GM23338 (cell line): ENCODE measurements around the gene RNF13. TPM values are rescaled to one million over a fixed set of nuclear protein-coding genes. Genes with fewer than 3 reads are reported as not detected.

ENCODE experiments used
- ATAC-seq: fragments of 200-7000 bp; cut with Tn5 transposase; 3 replicates; pipeline ENCODE4 v1.9.1; 2020
- DNase-seq: peaks from one replicate; pipeline ENCODE4 v3.0.0-alpha.2; 2015; ENCODE audit warnings: low spot score
- H2AFZ ChIP-seq: fragments of 200-600 bp; sonication (generic); 2 replicates; pipeline ENCODE4 v1.8.0; 2016; ENCODE audit warnings: antibody characterized with exemption, mild to moderate bottlenecking, moderate library complexity
- H3F3A ChIP-seq: fragments of 200-600 bp; sonication (generic); replicated peaks from 2 replicates; pipeline ENCODE4 v1.8.0; 2017; ENCODE audit warnings: antibody characterized with exemption, mixed run types, low read depth
- H3K27ac ChIP-seq: fragments of 200-600 bp; sonication (generic); 2 replicates; pipeline ENCODE4 v1.6.1; 2016; ENCODE audit warnings: low read depth
- H3K27me3 ChIP-seq: fragments of 200-600 bp; sonication (generic); 2 replicates; pipeline ENCODE4 v1.8.0; 2016; ENCODE audit warnings: mild to moderate bottlenecking, mixed run types, moderate library complexity; ENCODE audit not compliant: insufficient read depth
- H3K36me3 ChIP-seq: fragments of 200-600 bp; sonication (generic); 2 replicates; pipeline ENCODE4 v1.8.0; 2016; ENCODE audit warnings: mild to moderate bottlenecking; ENCODE audit not compliant: insufficient read depth
- H3K4me1 ChIP-seq: fragments of 200-600 bp; sonication (generic); 2 replicates; pipeline ENCODE4 v1.8.0; 2016; ENCODE audit warnings: mild to moderate bottlenecking, moderate library complexity; ENCODE audit not compliant: insufficient read depth
- H3K4me2 ChIP-seq: fragments of 200-600 bp; sonication (generic); 2 replicates; pipeline ENCODE4 v1.7.1; 2017; ENCODE audit warnings: mixed run types
- H3K4me3 ChIP-seq: fragments of 200-600 bp; sonication (generic); 2 replicates; pipeline ENCODE4 v1.6.1; 2016; ENCODE audit warnings: mixed run types
- H3K79me2 ChIP-seq: fragments of 200-600 bp; sonication (generic); replicated peaks from 2 replicates; pipeline ENCODE4 v1.8.0; 2017; ENCODE audit warnings: mild to moderate bottlenecking; ENCODE audit not compliant: insufficient read depth
- H3K9me2 ChIP-seq: fragments of 200-600 bp; sonication (generic); 2 replicates; pipeline ENCODE4 v1.8.0; 2017; ENCODE audit not compliant: insufficient read depth
- H4K20me1 ChIP-seq: fragments of 200-600 bp; sonication (generic); replicated peaks from 2 replicates; pipeline ENCODE4 v1.8.0; 2017; ENCODE audit warnings: mild to moderate bottlenecking; ENCODE audit not compliant: insufficient read depth
- H3K27ac Mint-ChIP-seq: 2 replicates; pipeline ENCODE4 v1.8.0; 2020; ENCODE audit warnings: inconsistent platforms, mild to moderate bottlenecking, moderate library complexity, mixed read lengths
- H3K27me3 Mint-ChIP-seq: 3 replicates; pipeline ENCODE4 v1.8.0; 2022; ENCODE audit warnings: low read depth, mild to moderate bottlenecking, moderate library complexity, mixed read lengths, inconsistent platforms; ENCODE audit not compliant: insufficient read depth, poor library complexity
- H3K36me3 Mint-ChIP-seq: 3 replicates; pipeline ENCODE4 v1.8.0; 2021; ENCODE audit warnings: low read depth, mild to moderate bottlenecking, inconsistent platforms, moderate library complexity, mixed read lengths
- H3K4me1 Mint-ChIP-seq: 3 replicates; pipeline ENCODE4 v1.8.0; 2020; ENCODE audit warnings: mild to moderate bottlenecking, inconsistent platforms, mixed read lengths
- H3K4me3 Mint-ChIP-seq: 3 replicates; pipeline ENCODE4 v1.8.0; 2021; ENCODE audit warnings: moderate library complexity, mild to moderate bottlenecking, inconsistent platforms, mixed read lengths
- H3K9me3 Mint-ChIP-seq: 3 replicates; pipeline ENCODE4 v1.8.0; 2020; ENCODE audit warnings: moderate library complexity, mild to moderate bottlenecking, inconsistent platforms, mixed read lengths
- CREB1 ChIP-seq: fragments of 250-450 bp; sonication (Bioruptor Pico); IDR thresholded peaks from 2 replicates; pipeline ENCODE4 v1.5.0; 2020; ENCODE audit warnings: low read depth, mild to moderate bottlenecking, moderate library complexity
- EZH2 ChIP-seq: fragments of 200-600 bp; sonication (generic); IDR thresholded peaks from one replicate; pipeline ENCODE4 v1.8.0; 2017; ENCODE audit warnings: antibody characterized with exemption, mild to moderate bottlenecking, low read depth; ENCODE audit not compliant: unreplicated experiment
- EZH2phosphoT487 ChIP-seq: fragments of 200-600 bp; sonication (generic); IDR thresholded peaks from one replicate; pipeline ENCODE4 v1.8.1; 2018; ENCODE audit warnings: antibody characterized with exemption; ENCODE audit not compliant: unreplicated experiment
- JUNB ChIP-seq: IDR thresholded peaks from one replicate; pipeline ENCODE4 v1.6.1; 2016; ENCODE audit warnings: antibody characterized with exemption; ENCODE audit not compliant: unreplicated experiment
- NANOG ChIP-seq: IDR thresholded peaks from 2 replicates; pipeline ENCODE4 v1.6.1; 2016; ENCODE audit warnings: antibody characterized with exemption, borderline replicate concordance
- POLR2AphosphoS5 ChIP-seq: IDR thresholded peaks from 2 replicates; pipeline ENCODE4 v1.6.1; 2016; ENCODE audit warnings: antibody characterized with exemption, low read depth
- STAT1 ChIP-seq: IDR thresholded peaks from one replicate; pipeline ENCODE4 v1.6.1; 2016; ENCODE audit warnings: antibody characterized with exemption; ENCODE audit not compliant: unreplicated experiment
- ZNF114 ChIP-seq: fragments of 250-450 bp; sonication (Bioruptor Pico); IDR thresholded peaks from 2 replicates; pipeline ENCODE4 v1.5.0; 2020; ENCODE audit warnings: mild to moderate bottlenecking, moderate library complexity
- ZNF331 ChIP-seq: fragments of 250-450 bp; sonication (Bioruptor Pico); IDR thresholded peaks from 2 replicates; pipeline ENCODE4 v1.5.0; 2020; ENCODE audit warnings: low read depth, mild to moderate bottlenecking, moderate library complexity
- ZNF462 ChIP-seq: fragments of 250-450 bp; sonication (Bioruptor Pico); IDR thresholded peaks from 2 replicates; pipeline ENCODE4 v1.5.0; 2020; ENCODE audit warnings: mild to moderate bottlenecking, moderate library complexity
- polyA plus RNA-seq: library from polyadenylated mRNA; unstranded; fragments of >200 nt; fragmentation: Nextera tagmentation; extraction: Ambion mirVana; gene quantifications from 2 replicates; pipeline ENCODE4 v1.2.1, GENCODE V29; 2016
- total RNA-seq: library from RNA; depleted of rRNA; stranded (reverse); fragments of >200 nt; shearing (Covaris generic); gene quantifications from 2 replicates; pipeline ENCODE4 v1.2.3, GENCODE V29; 2014
- TF ChIP-seq, protein P1 (sequence below), 2 experiments: fragments of 200-600 bp in 1 of 2; sonication (generic) in 1 of 2; conservative IDR thresholded peaks; 2 replicates each; pipeline versions ENCODE4 v1.5.1 to v1.6.1; 2016 to 2017; ENCODE audit warnings: antibody characterized with exemption in 2 of 2, low read depth in 2 of 2, mild to moderate bottlenecking in 2 of 2, moderate library complexity in 1 of 2
- TF ChIP-seq, protein P2 (sequence below): IDR thresholded peaks from 2 replicates; pipeline ENCODE4 v1.6.1; 2016; ENCODE audit warnings: antibody characterized with exemption

RNF13 gene
- total and polyA plus RNA-seq, 2 experiments from 2014 or later: 46.3 to 101 TPM

GRCh38 chr3:149892371-149892770 lies 79.4 kb downstream of the RNF13 start:
- no peak overlapping the region for H3K4me3 Mint-ChIP-seq
- no peaks in the 10 kb centered on the region; the same call in 2 of the 3 replicates for H3K36me3 Mint-ChIP-seq
- no peak for ATAC-seq
- Histone ChIP-seq H3F3A (no peaks in the 10 kb centered on the region), H3K9me2 (no peaks in the 10 kb centered on the region), H3K4me2 (no peak overlapping the region), H3K4me3 (no peak overlapping the region), H4K20me1 (no peaks in the 10 kb centered on the region), H2AFZ (no peak overlapping the region), H3K4me1 (no peaks in the 10 kb centered on the region), H3K27ac (no peak overlapping the region), H3K36me3 (no peaks in the 10 kb centered on the region), H3K27me3 (no peaks in the 10 kb centered on the region), H3K79me2 (no peaks in the 10 kb centered on the region; the same call in 1 of the 2 replicates)
- DNase-seq: no peak
- H3K27me3 Mint-ChIP-seq: no peaks in the 10 kb centered on the region
- no peak overlapping the region for H3K27ac Mint-ChIP-seq
- H3K4me1 Mint-ChIP-seq: peaks cover 3% of the 10 kb centered on the region; the same call in 1 of the 3 replicates
- H3K9me3 Mint-ChIP-seq: no peaks in the 10 kb centered on the region
- no peak for TF ChIP-seq NANOG
- TF ChIP-seq STAT1: no peak
- no peak for TF ChIP-seq ZNF331 (CRISPR knock-in tag)
- TF ChIP-seq EZH2: no peak

DNA sequence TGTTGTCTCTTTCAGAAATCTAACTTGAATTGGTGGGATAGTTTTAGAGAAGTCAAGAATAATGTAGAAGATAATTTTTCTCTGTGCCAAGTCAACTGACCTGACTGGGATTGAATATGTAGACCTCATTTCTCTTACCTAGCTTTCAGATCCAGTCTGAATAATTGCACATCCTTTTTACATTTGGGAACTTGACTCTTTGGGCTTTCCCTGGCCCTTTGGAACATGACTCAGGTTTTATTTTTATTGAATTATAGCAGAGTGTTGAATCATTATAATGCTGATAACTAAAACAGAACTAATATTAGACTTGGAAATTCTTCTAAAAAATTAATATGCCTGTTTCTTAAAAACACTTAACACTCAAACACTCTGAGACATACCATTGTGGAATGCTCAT lies 81.2 kb downstream of the RNF13 start:
- Histone ChIP-seq H2AFZ (no peak overlapping the region), H3K4me3 (no peak overlapping the region), H3K36me3 (no peaks in the 10 kb centered on the region), H4K20me1 (no peaks in the 10 kb centered on the region), H3K4me2 (no peak overlapping the region), H3K79me2 (no peaks in the 10 kb centered on the region; the same call in 1 of the 2 replicates), H3K27me3 (no peaks in the 10 kb centered on the region), H3K4me1 (no peaks in the 10 kb centered on the region), H3F3A (no peaks in the 10 kb centered on the region), H3K27ac (no peak overlapping the region), H3K9me2 (no peaks in the 10 kb centered on the region)
- no peak overlapping the region for H3K27ac Mint-ChIP-seq
- H3K36me3 Mint-ChIP-seq: no peaks in the 10 kb centered on the region; the same call in 2 of the 3 replicates
- H3K9me3 Mint-ChIP-seq: no peaks in the 10 kb centered on the region
- H3K4me1 Mint-ChIP-seq: peaks cover 3% of the 10 kb centered on the region; the same call in 1 of the 3 replicates
- H3K4me3 Mint-ChIP-seq: no peak overlapping the region
- H3K27me3 Mint-ChIP-seq: no peaks in the 10 kb centered on the region
- no peak for ATAC-seq
- DNase-seq: no peak
- TF ChIP-seq, protein P1, sequence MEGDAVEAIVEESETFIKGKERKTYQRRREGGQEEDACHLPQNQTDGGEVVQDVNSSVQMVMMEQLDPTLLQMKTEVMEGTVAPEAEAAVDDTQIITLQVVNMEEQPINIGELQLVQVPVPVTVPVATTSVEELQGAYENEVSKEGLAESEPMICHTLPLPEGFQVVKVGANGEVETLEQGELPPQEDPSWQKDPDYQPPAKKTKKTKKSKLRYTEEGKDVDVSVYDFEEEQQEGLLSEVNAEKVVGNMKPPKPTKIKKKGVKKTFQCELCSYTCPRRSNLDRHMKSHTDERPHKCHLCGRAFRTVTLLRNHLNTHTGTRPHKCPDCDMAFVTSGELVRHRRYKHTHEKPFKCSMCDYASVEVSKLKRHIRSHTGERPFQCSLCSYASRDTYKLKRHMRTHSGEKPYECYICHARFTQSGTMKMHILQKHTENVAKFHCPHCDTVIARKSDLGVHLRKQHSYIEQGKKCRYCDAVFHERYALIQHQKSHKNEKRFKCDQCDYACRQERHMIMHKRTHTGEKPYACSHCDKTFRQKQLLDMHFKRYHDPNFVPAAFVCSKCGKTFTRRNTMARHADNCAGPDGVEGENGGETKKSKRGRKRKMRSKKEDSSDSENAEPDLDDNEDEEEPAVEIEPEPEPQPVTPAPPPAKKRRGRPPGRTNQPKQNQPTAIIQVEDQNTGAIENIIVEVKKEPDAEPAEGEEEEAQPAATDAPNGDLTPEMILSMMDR (conservative IDR thresholded peaks at IDR 0.05; ENCODE audit: low read depth in 2 of 2): no peak
- TF ChIP-seq CREB1 (CRISPR knock-in tag) (no peak), NANOG (no peak), STAT1 (no peak), JUNB (no peak), ZNF114 (no peak), ZNF331 (CRISPR knock-in tag) (no peak), POLR2AphosphoS5 (no peak), EZH2phosphoT487 (no peak), ZNF462 (CRISPR knock-in tag) (no peak), EZH2 (no peak)
- TF ChIP-seq, protein P2, sequence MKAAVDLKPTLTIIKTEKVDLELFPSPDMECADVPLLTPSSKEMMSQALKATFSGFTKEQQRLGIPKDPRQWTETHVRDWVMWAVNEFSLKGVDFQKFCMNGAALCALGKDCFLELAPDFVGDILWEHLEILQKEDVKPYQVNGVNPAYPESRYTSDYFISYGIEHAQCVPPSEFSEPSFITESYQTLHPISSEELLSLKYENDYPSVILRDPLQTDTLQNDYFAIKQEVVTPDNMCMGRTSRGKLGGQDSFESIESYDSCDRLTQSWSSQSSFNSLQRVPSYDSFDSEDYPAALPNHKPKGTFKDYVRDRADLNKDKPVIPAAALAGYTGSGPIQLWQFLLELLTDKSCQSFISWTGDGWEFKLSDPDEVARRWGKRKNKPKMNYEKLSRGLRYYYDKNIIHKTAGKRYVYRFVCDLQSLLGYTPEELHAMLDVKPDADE: no peak
